Heart left ventricle (tissue), 16 donors: ENCODE measurements around the gene ZBTB24. TPM values are rescaled to one million over a fixed set of nuclear protein-coding genes. Genes with fewer than 3 reads are reported as not detected.
A peak's percentile ranks its signal among the peaks of the same experiment; 100 is the strongest.

Experiments
- ATAC-seq, 4 donors: fragments of 200-7000 bp; cut with Tn5 transposase; one replicate each; pipeline ENCODE4 v1.9.1; 2020 to 2022; ENCODE audit warnings: moderate library complexity in 4 of 4, mild to moderate bottlenecking in 3 of 4, moderate number of reproducible peaks in 1 of 4
- DNase-seq, 5 donors: peaks; one replicate each; pipeline ENCODE4 v3.0.0-alpha.2; 2020
- H3K27ac ChIP-seq, 12 donors: fragments of 200-600 bp; sonication (generic) in 4 of 12; one replicate each; pipeline versions ENCODE4 v1.5.0 to v1.8.0; 2016 to 2022; ENCODE audit warnings: mild to moderate bottlenecking in 2 of 12
- H3K27me3 ChIP-seq, 9 donors: fragments of 200-600 bp; sonication (generic) in 2 of 9; one replicate each; pipeline versions ENCODE4 v1.5.1 to v1.8.0; 2016 to 2022; ENCODE audit warnings: mild to moderate bottlenecking in 3 of 9
- H3K36me3 ChIP-seq, 9 donors: fragments of 200-600 bp; sonication (generic) in 2 of 9; one replicate each; pipeline versions ENCODE4 v1.5.0 to v1.8.0; 2018 to 2022; ENCODE audit warnings: mild to moderate bottlenecking in 2 of 9
- H3K4me1 ChIP-seq, 12 donors: fragments of 200-600 bp; sonication (generic) in 4 of 12; one replicate each; pipeline versions ENCODE4 v1.5.0 to v1.8.0; 2016 to 2022; ENCODE audit warnings: mild to moderate bottlenecking in 3 of 12
- H3K4me3 ChIP-seq, 12 donors: fragments of 200-600 bp; sonication (generic) in 4 of 12; one replicate each; pipeline versions ENCODE4 v1.5.0 to v1.8.0; 2017 to 2022; ENCODE audit warnings: mild to moderate bottlenecking in 9 of 12, moderate library complexity in 4 of 12
- H3K9me3 ChIP-seq, 12 donors: fragments of 200-600 bp; sonication (generic) in 4 of 12; one replicate each; pipeline versions ENCODE4 v1.5.0 to v1.8.0; 2016 to 2022; ENCODE audit warnings: mild to moderate bottlenecking in 1 of 12
- POLR2A ChIP-seq, 2 donors: fragments of 450-650 bp; IDR thresholded peaks; one replicate each; pipeline ENCODE4 v1.6.1; 2017; ENCODE audit warnings: antibody characterized with exemption in 2 of 2, mild to moderate bottlenecking in 2 of 2, moderate library complexity in 2 of 2
- WGBS, 4 donors: extraction: QIAGEN DNeasy Blood & Tissue Kit in 2 of 4; methylation state at CpG; one replicate each; pipeline versions ENCODE4 v1.1.5 to v1.1.7; 2013 to 2018; 5-methylcytosine and 5-hydroxymethylcytosine counted together
- intact Hi-C, 10 donors: fragments of 100-400 bp; cut with DNase I; formaldehyde crosslinking; loops; one replicate each; pipeline versions ENCODE4 v1.11.1 to v1.14.2; 2022
- polyA plus RNA-seq, 2 donors: library from polyadenylated mRNA; stranded (reverse); fragments of 200-250 nt; gene quantifications; one replicate each; pipeline ENCODE4 v1.2.3, GENCODE V29; 2013
- total RNA-seq, 9 donors: library from RNA; depleted of rRNA in 2 of 9; stranded (reverse); fragments of >200 nt in 2 of 9; fragmentation: NEBNext Ultra II Directional in 3 of 9; extraction: Animal tissue kit (Norgen Biotek cat#: 25700) in 3 of 9; gene quantifications; one replicate each; pipeline versions ENCODE4 v1.1.0 to v1.2.4, GENCODE V29; 2016 to 2023
- TF ChIP-seq, protein P1 (sequence below), 12 donors: fragments of 200-600 bp; sonication (generic) in 4 of 12; IDR thresholded peaks; one replicate each; pipeline versions ENCODE4 v1.5.0 to v1.8.0; 2018 to 2022; ENCODE audit warnings: antibody characterized with exemption in 12 of 12, mild to moderate bottlenecking in 5 of 12
- donor health status: ischemic (EF 13 %, LVEDD 7.1; RV severe dilation, severe dysfunction).
- donor health status: healthy with polysubstance abuse.
- donor health status: DM: no; HTN: yes; CAD: no.
- donor health status: DM: no; HTN: no; CAD: no.
- donor health status: ischemic (EF 25% LVEDD 6.9; RV normal size, moderate dysfunction).
- donor health status: ischemic (EF 25% LVEDD 5.7; RV mildly dilated, moderate dysfunction).
- donor health status: healthy.
- donor health status: DM: yes; HTN: yes; CAD: no.
- donor health status: ischemic (EF 35%, LVEDD 5.7; RV mildly dilated, moderate dysfunction).
- donor health status: nonischemic (EF 11% LVEDD 7.7; RV severe dilation, severe dysfunction).
- donor health status: DM: yes; HTN: yes; CAD: no.
- donor health status: PGD.
- donor health status: ischemic (EF 29% LVEDD 5.4; RV normal size, mild dysfunction).
- donor health status: nonischemic (EF 23%, LVEDD 6.1; RV moderate dilation, normal function).

The ZBTB24 gene
- total and polyA plus RNA-seq, 11 donors, result 1.9 to 4.8 (median 2.9) TPM

DNA sequence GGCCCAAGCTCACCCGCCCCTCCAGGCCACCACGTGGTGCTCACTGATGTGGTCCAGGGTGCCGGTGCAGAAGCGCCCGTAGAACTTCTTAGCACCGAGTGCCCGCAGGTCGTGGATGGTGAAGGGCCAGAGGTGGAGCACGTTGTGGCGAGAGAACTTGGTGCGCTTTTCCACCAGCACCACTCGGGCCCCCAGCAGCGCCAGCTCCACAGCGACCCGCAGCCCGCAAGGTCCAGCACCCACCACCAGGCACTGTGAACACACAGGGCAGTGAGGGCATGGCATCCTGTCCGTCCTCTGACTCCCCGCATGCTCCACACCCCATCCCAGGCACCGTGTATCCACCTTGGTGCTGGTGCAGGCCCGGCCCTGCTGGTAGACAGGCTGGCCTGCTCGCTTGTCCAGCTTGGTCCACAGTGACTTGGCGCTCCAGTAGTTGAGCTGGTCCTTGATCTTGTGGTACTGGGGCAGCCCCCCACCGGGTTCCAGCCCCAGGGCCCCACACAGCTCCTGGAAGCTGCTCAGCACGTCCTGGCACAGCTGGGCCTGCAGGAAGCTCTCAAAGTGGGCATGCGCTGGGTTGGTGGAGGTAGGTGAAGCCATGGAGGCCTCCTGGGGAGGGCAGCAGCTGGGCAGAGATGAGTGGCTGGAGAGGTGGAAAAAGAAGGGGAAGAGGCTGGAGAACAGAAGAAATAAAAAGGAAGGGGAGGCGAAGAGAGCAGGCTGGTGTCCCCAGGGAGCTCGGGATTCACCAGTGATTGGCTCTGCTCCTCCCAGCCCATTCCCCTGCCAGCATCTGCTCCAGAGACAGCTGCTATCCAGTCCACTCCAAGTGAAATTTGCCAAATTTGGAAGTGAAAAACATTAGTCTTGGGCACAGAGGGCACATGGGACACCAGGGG is 29.2 kb downstream of the ZBTB24 start:
- Histone ChIP-seq H3K36me3 (peaks cover 0 to 24% (median 3%) of the 10 kb centered on the region in 9 donors), H3K4me1 (peaks cover 0 to 55% (median 26%) of the 10 kb centered on the region in 12 donors), H3K27me3 (no peaks in the 10 kb centered on the region), H3K27ac (peak overlapping the region in 10 of 12 donors; percentile 64 to 94 (median 72)), H3K4me3 (peak overlapping the region in 10 of 12 donors; percentile 63 to 93 (median 78)), H3K9me3 (no peaks in the 10 kb centered on the region)
- DNase-seq (peak in 1 of 5 donors; percentile 57), ATAC-seq (no peak)
- TF ChIP-seq, protein P1, sequence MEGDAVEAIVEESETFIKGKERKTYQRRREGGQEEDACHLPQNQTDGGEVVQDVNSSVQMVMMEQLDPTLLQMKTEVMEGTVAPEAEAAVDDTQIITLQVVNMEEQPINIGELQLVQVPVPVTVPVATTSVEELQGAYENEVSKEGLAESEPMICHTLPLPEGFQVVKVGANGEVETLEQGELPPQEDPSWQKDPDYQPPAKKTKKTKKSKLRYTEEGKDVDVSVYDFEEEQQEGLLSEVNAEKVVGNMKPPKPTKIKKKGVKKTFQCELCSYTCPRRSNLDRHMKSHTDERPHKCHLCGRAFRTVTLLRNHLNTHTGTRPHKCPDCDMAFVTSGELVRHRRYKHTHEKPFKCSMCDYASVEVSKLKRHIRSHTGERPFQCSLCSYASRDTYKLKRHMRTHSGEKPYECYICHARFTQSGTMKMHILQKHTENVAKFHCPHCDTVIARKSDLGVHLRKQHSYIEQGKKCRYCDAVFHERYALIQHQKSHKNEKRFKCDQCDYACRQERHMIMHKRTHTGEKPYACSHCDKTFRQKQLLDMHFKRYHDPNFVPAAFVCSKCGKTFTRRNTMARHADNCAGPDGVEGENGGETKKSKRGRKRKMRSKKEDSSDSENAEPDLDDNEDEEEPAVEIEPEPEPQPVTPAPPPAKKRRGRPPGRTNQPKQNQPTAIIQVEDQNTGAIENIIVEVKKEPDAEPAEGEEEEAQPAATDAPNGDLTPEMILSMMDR (IDR thresholded peaks at IDR 0.05), result no peak
- no peak for TF ChIP-seq POLR2A (IDR thresholded peaks at IDR 0.05)
- intact Hi-C loops, result loop anchor here in 3 of 10 donors (2.0 to 10.0 kb wide), 2 partner anchors 25 to 69 kb away; partner anchors contain the start of gene CD164 (in 2 of the 3)
- 90 to 94% (median 94%) methylated on average over 20 to 27 of the region's 27 CpGs for WGBS, 4 donors

DNA sequence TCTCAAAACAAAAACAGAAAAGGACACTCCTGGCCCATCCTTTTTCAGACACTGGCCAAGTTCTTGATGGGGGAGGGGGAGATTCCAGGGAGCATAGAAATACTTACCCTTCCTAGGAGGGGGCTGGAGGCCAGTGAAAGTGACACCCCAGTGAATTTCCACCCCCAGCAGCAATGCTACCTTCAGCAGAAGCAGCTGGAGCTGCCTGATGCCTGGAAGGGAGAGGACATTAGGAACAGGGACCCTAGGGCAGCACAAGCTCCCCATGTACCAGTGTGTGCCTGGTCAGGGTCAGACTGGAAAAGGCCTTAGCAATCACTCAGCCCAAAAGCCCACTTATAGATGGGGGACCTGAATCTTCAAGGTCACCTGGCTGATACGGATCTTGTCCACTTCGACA is 29.9 kb downstream of the ZBTB24 start:
- Histone ChIP-seq H3K36me3 (peaks cover 0 to 24% (median 3%) of the 10 kb centered on the region in 9 donors), H3K27ac (no peak overlapping the region), H3K4me1 (peaks cover 0 to 48% (median 26%) of the 10 kb centered on the region in 12 donors), H3K9me3 (no peaks in the 10 kb centered on the region), H3K4me3 (no peak overlapping the region), H3K27me3 (no peaks in the 10 kb centered on the region)
- DNase-seq, result no peak
- TF ChIP-seq POLR2A (IDR thresholded peaks at IDR 0.05), result no peak
- TF ChIP-seq, protein P1 (IDR thresholded peaks at IDR 0.05), result no peak
- 93 to 100% (median 95%) methylated on average over 2 of the region's 2 CpGs for WGBS, 4 donors
- ATAC-seq, result no peak
- intact Hi-C loops, result loop anchor here in 2 of 10 donors (10.0 kb wide), 1 partner anchor 68 kb away; the partner anchor contains the start of gene CD164 (in 2 of the 2)

DNA sequence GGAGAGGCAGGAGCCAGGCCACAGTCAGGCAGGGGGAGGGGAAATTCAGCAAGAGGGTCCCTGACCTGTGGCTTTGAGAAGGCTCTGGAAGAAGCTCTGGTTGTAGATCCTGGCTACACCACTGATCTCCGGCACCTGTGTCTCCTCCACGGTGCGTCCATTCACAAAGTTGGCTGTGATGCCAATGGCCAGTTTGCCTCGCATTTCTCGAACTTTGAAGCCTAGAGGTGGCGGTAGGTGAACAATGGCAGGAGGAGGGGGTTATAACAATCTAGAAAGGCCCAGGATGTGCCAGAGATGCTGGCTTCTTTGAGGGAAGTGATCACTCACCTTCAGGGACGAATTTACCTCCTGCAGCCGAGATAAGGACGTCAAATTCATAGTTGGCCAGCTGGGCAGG is 30.8 kb downstream of the ZBTB24 start:
- H3K36me3 ChIP-seq, result peaks cover 0 to 26% (median 3%) of the 10 kb centered on the region in 9 donors
- H3K4me3 ChIP-seq, result no peak overlapping the region
- ATAC-seq, result no peak
- 90 to 92% (median 91%) methylated on average over 9 of the region's 9 CpGs for WGBS, 4 donors
- H3K27me3 ChIP-seq, result no peaks in the 10 kb centered on the region
- DNase-seq, result no peak
- H3K9me3 ChIP-seq, result no peaks in the 10 kb centered on the region
- H3K4me1 ChIP-seq, result peaks cover 0 to 38% (median 23%) of the 10 kb centered on the region in 12 donors
- intact Hi-C loops, result loop anchor here in 2 of 10 donors (10.0 kb wide), 1 partner anchor 67 kb away; the partner anchor contains the start of gene CD164 (in 2 of the 2)
- no peak overlapping the region for H3K27ac ChIP-seq
- TF ChIP-seq POLR2A (IDR thresholded peaks at IDR 0.05), result no peak
- TF ChIP-seq, protein P1 (IDR thresholded peaks at IDR 0.05), result no peak

DNA sequence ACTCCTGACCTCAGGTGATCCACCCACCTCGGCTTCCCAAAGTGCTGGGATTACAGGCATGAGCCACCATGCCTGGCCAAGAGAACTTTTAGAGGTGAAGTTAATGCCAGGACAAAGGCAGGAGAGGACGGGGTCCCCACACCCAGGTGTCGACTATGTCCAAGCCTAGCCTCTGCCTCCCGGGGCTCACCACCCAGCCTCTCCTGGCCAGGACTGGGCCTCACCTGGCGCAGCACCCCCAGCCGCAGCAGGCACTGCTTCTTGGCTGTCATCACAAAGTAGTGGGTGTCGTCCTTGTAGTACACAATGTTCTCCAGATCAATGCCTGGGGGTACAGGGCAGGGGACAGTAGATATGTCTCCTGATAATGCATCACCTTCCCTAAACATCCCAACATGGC is 31.6 kb downstream of the ZBTB24 start:
- ATAC-seq, result no peak
- H3K9me3 ChIP-seq, result no peaks in the 10 kb centered on the region
- 83 to 100% (median 97%) methylated on average over 7 of the region's 7 CpGs for WGBS, 4 donors

More for the DNA sequence above, 31.6 kb downstream of the ZBTB24 start:
- H3K4me3 ChIP-seq, result no peak overlapping the region
- peaks cover 0 to 34% (median 8%) of the 10 kb centered on the region in 9 donors for H3K36me3 ChIP-seq
- intact Hi-C loops, result loop anchor here in 2 of 10 donors (10.0 kb wide), 1 partner anchor 67 kb away; the partner anchor contains the start of gene CD164 (in 2 of the 2)
- peaks cover 0 to 30% (median 15%) of the 10 kb centered on the region in 12 donors for H3K4me1 ChIP-seq
- H3K27ac ChIP-seq, result no peak overlapping the region
- no peak for DNase-seq
- no peaks in the 10 kb centered on the region for H3K27me3 ChIP-seq
- TF ChIP-seq, protein P1 (IDR thresholded peaks at IDR 0.05), result no peak
- TF ChIP-seq POLR2A (IDR thresholded peaks at IDR 0.05), result no peak
